Measurements from ENCODE around the gene CYSLTR2.
"Not testable (repeated sequence)": the region's sequence is repeated elsewhere in the genome, so short reads cannot be mapped to it uniquely, and the experiment has no call there.

The CYSLTR2 gene

GRCh38 chr13:48675247-48675646 is 21.5 kb downstream of the CYSLTR2 start:
- DNase-seq (ENCODE audit: insufficient read length) (no peak), FAIRE-seq (no peak)
- TF ChIP-seq POLR2AphosphoS5 (IDR thresholded peaks at IDR 0.05; ENCODE audit: low read depth, low read length) = no peak
- TF ChIP-seq TAF1 (IDR thresholded peaks at IDR 0.05; ENCODE audit: borderline replicate concordance, low read depth, low read length) = no peak
- TF ChIP-seq POLR2A (IDR thresholded peaks at IDR 0.05; ENCODE audit: low read depth, low read length) = no peak

- DNase-seq (ENCODE audit: insufficient read length) = no peak
- no peak for FAIRE-seq
- TF ChIP-seq POLR2A (IDR thresholded peaks at IDR 0.05; ENCODE audit: low read depth, low read length) = no peak
- TF ChIP-seq TAF1 (IDR thresholded peaks at IDR 0.05; ENCODE audit: borderline replicate concordance, low read depth, low read length) = no peak
- TF ChIP-seq POLR2AphosphoS5 (IDR thresholded peaks at IDR 0.05; ENCODE audit: low read depth, low read length) = no peak
These were observed 24.6 kb downstream of the CYSLTR2 start for GRCh38 chr13:48678316-48678715.

- TF ChIP-seq POLR2A (IDR thresholded peaks at IDR 0.05; ENCODE audit: low read depth, low read length) (no peak), POLR2AphosphoS5 (IDR thresholded peaks at IDR 0.05; ENCODE audit: low read depth, low read length) (no peak), TAF1 (IDR thresholded peaks at IDR 0.05; ENCODE audit: borderline replicate concordance, low read depth, low read length) (no peak)
- DNase-seq (ENCODE audit: insufficient read length) (no peak), FAIRE-seq (no peak)
These were observed 26.4 kb downstream of the CYSLTR2 start for GRCh38 chr13:48679941-48680680.

GRCh38 chr13:48680756-48681392 is 27.1 kb downstream of the CYSLTR2 start:
- FAIRE-seq (no peak), DNase-seq (ENCODE audit: insufficient read length) (no peak)
- TF ChIP-seq TAF1 (IDR thresholded peaks at IDR 0.05; ENCODE audit: borderline replicate concordance, low read depth, low read length) (no peak), POLR2AphosphoS5 (IDR thresholded peaks at IDR 0.05; ENCODE audit: low read depth, low read length) (no peak), POLR2A (IDR thresholded peaks at IDR 0.05; ENCODE audit: low read depth, low read length) (no peak)

- TF ChIP-seq POLR2A (IDR thresholded peaks at IDR 0.05; ENCODE audit: low read depth, low read length) (no peak), POLR2AphosphoS5 (IDR thresholded peaks at IDR 0.05; ENCODE audit: low read depth, low read length) (no peak), TAF1 (IDR thresholded peaks at IDR 0.05; ENCODE audit: borderline replicate concordance, low read depth, low read length) (no peak)
- FAIRE-seq = no peak
- no peak for DNase-seq (ENCODE audit: insufficient read length)
These were observed 28.2 kb downstream of the CYSLTR2 start for GRCh38 chr13:48681905-48682304.

GRCh38 chr13:48682436-48682835 is 28.7 kb downstream of the CYSLTR2 start:
- FAIRE-seq (no peak), DNase-seq (ENCODE audit: insufficient read length) (no peak)
- TF ChIP-seq POLR2A (IDR thresholded peaks at IDR 0.05; ENCODE audit: low read depth, low read length) (no peak), POLR2AphosphoS5 (IDR thresholded peaks at IDR 0.05; ENCODE audit: low read depth, low read length) (no peak), TAF1 (IDR thresholded peaks at IDR 0.05; ENCODE audit: borderline replicate concordance, low read depth, low read length) (no peak)

GRCh38 chr13:48686636-48687210 is 33.0 kb downstream of the CYSLTR2 start:
- TF ChIP-seq TAF1 (IDR thresholded peaks at IDR 0.05; ENCODE audit: borderline replicate concordance, low read depth, low read length) (no peak), POLR2A (IDR thresholded peaks at IDR 0.05; ENCODE audit: low read depth, low read length) (no peak), POLR2AphosphoS5 (IDR thresholded peaks at IDR 0.05; ENCODE audit: low read depth, low read length) (no peak)
- DNase-seq (ENCODE audit: insufficient read length) (no peak), FAIRE-seq (no peak)

GRCh38 chr13:48687249-48687648 is 33.5 kb downstream of the CYSLTR2 start:
- TF ChIP-seq TAF1 (IDR thresholded peaks at IDR 0.05; ENCODE audit: borderline replicate concordance, low read depth, low read length) (no peak), POLR2AphosphoS5 (IDR thresholded peaks at IDR 0.05; ENCODE audit: low read depth, low read length) (no peak), POLR2A (IDR thresholded peaks at IDR 0.05; ENCODE audit: low read depth, low read length) (no peak)
- DNase-seq (ENCODE audit: insufficient read length) = no peak
- no peak for FAIRE-seq

- TF ChIP-seq TAF1 (IDR thresholded peaks at IDR 0.05; ENCODE audit: borderline replicate concordance, low read depth, low read length) (no peak), POLR2A (IDR thresholded peaks at IDR 0.05; ENCODE audit: low read depth, low read length) (no peak), POLR2AphosphoS5 (IDR thresholded peaks at IDR 0.05; ENCODE audit: low read depth, low read length) (no peak)
- FAIRE-seq = no peak
- no peak for DNase-seq (ENCODE audit: insufficient read length)
These were observed 40.3 kb downstream of the CYSLTR2 start for GRCh38 chr13:48693998-48694397.

- DNase-seq (ENCODE audit: insufficient read length) (no peak), FAIRE-seq (no peak)
- TF ChIP-seq POLR2AphosphoS5 (IDR thresholded peaks at IDR 0.05; ENCODE audit: low read depth, low read length) (no peak), TAF1 (IDR thresholded peaks at IDR 0.05; ENCODE audit: borderline replicate concordance, low read depth, low read length) (no peak), POLR2A (IDR thresholded peaks at IDR 0.05; ENCODE audit: low read depth, low read length) (no peak)
These were observed 42.0 kb downstream of the CYSLTR2 start for GRCh38 chr13:48695776-48696175.

- FAIRE-seq = not testable (repeated sequence)
These were observed 42.9 kb downstream of the CYSLTR2 start for GRCh38 chr13:48696676-48697075.

GRCh38 chr13:48707405-48707804 is 53.7 kb downstream of the CYSLTR2 start:
- no peak for DNase-seq (ENCODE audit: insufficient read length)
- TF ChIP-seq POLR2A (IDR thresholded peaks at IDR 0.05; ENCODE audit: low read depth, low read length) (no peak), TAF1 (IDR thresholded peaks at IDR 0.05; ENCODE audit: borderline replicate concordance, low read depth, low read length) (no peak), POLR2AphosphoS5 (IDR thresholded peaks at IDR 0.05; ENCODE audit: low read depth, low read length) (no peak)
- FAIRE-seq = no peak

More at GRCh38 chr13:48696676-48697075, 42.9 kb downstream of the CYSLTR2 start:
- DNase-seq (ENCODE audit: insufficient read length) = not testable (repeated sequence)

Data from GM12892 (cell line).